ENCODE results near the gene ZNF80.
A peak's percentile ranks its signal among the peaks of the same experiment; 100 is the strongest.
"Not testable (repeated sequence)": the region's sequence is repeated elsewhere in the genome, so short reads cannot be mapped to it uniquely, and the experiment has no call there.

ZNF80 gene

GRCh38 chr3:114237478-114237877 lies at the start of gene ZNF80:
TSS of gene ZNF80 (minus strand) at chr3:114237578. CDS start at chr3:114237074, 504 bp downstream.
- DNase-seq (ENCODE audit: low read depth): not testable (repeated sequence)

- no peak for DNase-seq (ENCODE audit: low read depth)
These were observed 48.9 kb upstream of the ZNF80 start for GRCh38 chr3:114286266-114286665.

- DNase-seq (ENCODE audit: low read depth): no peak
These were observed 48.4 kb upstream of the ZNF80 start for GRCh38 chr3:114285648-114286230.

GRCh38 chr3:114284644-114285043 lies 47.3 kb upstream of the ZNF80 start:
- DNase-seq (ENCODE audit: low read depth): no peak

- not testable (repeated sequence) for DNase-seq (ENCODE audit: low read depth)
These were observed 39.5 kb upstream of the ZNF80 start for GRCh38 chr3:114276856-114277255.

GRCh38 chr3:114274929-114275328 lies 37.6 kb upstream of the ZNF80 start:
- DNase-seq (ENCODE audit: low read depth): peak; percentile 51

- DNase-seq (ENCODE audit: low read depth): peak; percentile 38
These were observed 34.9 kb upstream of the ZNF80 start for GRCh38 chr3:114272271-114272670.

- no peak for DNase-seq (ENCODE audit: low read depth)
These were observed 32.6 kb upstream of the ZNF80 start for GRCh38 chr3:114270019-114270418.

- DNase-seq (ENCODE audit: low read depth): no peak
These were observed 22.8 kb upstream of the ZNF80 start for GRCh38 chr3:114260152-114260551.

- DNase-seq (ENCODE audit: low read depth): no peak
These were observed 22.2 kb upstream of the ZNF80 start for GRCh38 chr3:114259566-114259965.

GRCh38 chr3:114253505-114253904 lies 16.1 kb upstream of the ZNF80 start:
- no peak for DNase-seq (ENCODE audit: low read depth)

GRCh38 chr3:114252954-114253353 lies 15.6 kb upstream of the ZNF80 start:
- DNase-seq (ENCODE audit: low read depth): no peak

GRCh38 chr3:114242947-114243346 lies 5.6 kb upstream of the ZNF80 start:
- DNase-seq (ENCODE audit: low read depth): no peak

- DNase-seq (ENCODE audit: low read depth): no peak
These were observed 3.9 kb upstream of the ZNF80 start for GRCh38 chr3:114241262-114241661.

GRCh38 chr3:114238146-114238785 lies 888 bp upstream of the ZNF80 start:
- not testable (repeated sequence) for DNase-seq (ENCODE audit: low read depth)

GRCh38 chr3:114235431-114235830 lies 1.9 kb downstream of the ZNF80 start:
- no peak for DNase-seq (ENCODE audit: low read depth)

- DNase-seq (ENCODE audit: low read depth): no peak
These were observed 2.6 kb downstream of the ZNF80 start for GRCh38 chr3:114234745-114235144.

- DNase-seq (ENCODE audit: low read depth): no peak
These were observed 5.8 kb downstream of the ZNF80 start for GRCh38 chr3:114231616-114232015.

- no peak for DNase-seq (ENCODE audit: low read depth)
These were observed 10.3 kb downstream of the ZNF80 start for GRCh38 chr3:114227076-114227475.

GRCh38 chr3:114226313-114226712 lies 11.1 kb downstream of the ZNF80 start:
- no peak for DNase-seq (ENCODE audit: low read depth)

- no peak for DNase-seq (ENCODE audit: low read depth)
These were observed 14.2 kb downstream of the ZNF80 start for GRCh38 chr3:114223143-114223542.

GRCh38 chr3:114221881-114222264 lies 15.5 kb downstream of the ZNF80 start:
- no peak for DNase-seq (ENCODE audit: low read depth)

GRCh38 chr3:114221165-114221880 lies 16.1 kb downstream of the ZNF80 start:
- DNase-seq (ENCODE audit: low read depth): no peak
